ENCODE measurements around the gene MSX2.

MSX2 gene

GRCh38 chr5:174719793-174720611 is 4.4 kb upstream of the MSX2 start:
- DNase-seq = no peak

GRCh38 chr5:174720612-174721529 is 3.5 kb upstream of the MSX2 start:
- DNase-seq = no peak

GRCh38 chr5:174721530-174722432 is 2.6 kb upstream of the MSX2 start:
- no peak for DNase-seq

- no peak for DNase-seq
These were observed 1.9 kb upstream of the MSX2 start for GRCh38 chr5:174722500-174722899.

GRCh38 chr5:174723315-174723978 is 935 bp upstream of the MSX2 start:
- DNase-seq = no peak

- no peak for DNase-seq
These were observed 351 bp upstream of the MSX2 start for GRCh38 chr5:174723979-174724483.

GRCh38 chr5:174725261-174725990 is 1.0 kb downstream of the MSX2 start:
- no peak for DNase-seq

GRCh38 chr5:174725991-174726601 is 1.7 kb downstream of the MSX2 start:
- DNase-seq = no peak

- DNase-seq = no peak
These were observed 2.8 kb downstream of the MSX2 start for GRCh38 chr5:174726916-174727793.

GRCh38 chr5:174727794-174728680 is 3.7 kb downstream of the MSX2 start:
- DNase-seq = no peak

GRCh38 chr5:174729075-174729680 is 4.8 kb downstream of the MSX2 start:
- DNase-seq = no peak

- no peak for DNase-seq
These were observed 7.0 kb downstream of the MSX2 start for GRCh38 chr5:174731214-174732035.

- no peak for DNase-seq
These were observed 7.9 kb downstream of the MSX2 start for GRCh38 chr5:174732036-174733020.

GRCh38 chr5:174733091-174733690 is 8.8 kb downstream of the MSX2 start:
- DNase-seq = no peak

GRCh38 chr5:174733836-174734235 is 9.5 kb downstream of the MSX2 start:
- DNase-seq = no peak

Measured in HCEC 1CT (cell line).